ENCODE data around the gene XRN1. TPM values are rescaled to one million over a fixed set of nuclear protein-coding genes. Genes with fewer than 3 reads are reported as not detected.

The XRN1 gene
- total RNA-seq, 1 experiment from 2014 or later = 29.9 TPM

DNA sequence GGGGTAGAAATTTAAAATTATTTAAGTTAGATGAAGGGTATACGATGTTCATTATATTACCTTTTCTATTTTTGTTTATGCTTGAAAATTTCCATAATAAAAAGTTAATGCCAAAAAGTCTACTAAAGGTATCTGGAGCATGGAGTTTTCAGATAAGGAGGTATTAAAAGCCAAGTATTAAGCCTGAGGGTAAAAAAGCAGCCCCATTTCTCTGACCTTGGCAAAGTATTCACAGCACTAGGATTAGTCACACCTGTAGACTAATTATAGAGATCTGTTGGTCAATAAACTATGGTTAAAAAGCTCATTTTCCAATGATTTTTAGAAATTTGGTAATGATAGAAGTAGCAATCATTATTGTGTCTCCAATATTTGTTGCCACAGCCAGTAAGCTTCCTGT lies 23.1 kb downstream of the XRN1 start:
- H3K4me1 ChIP-seq (ENCODE audit: control insufficient read depth, insufficient read depth, low read length) = no peaks in the 10 kb centered on the region
- H3K27me3 ChIP-seq (ENCODE audit: control insufficient read depth, insufficient read depth, low read length) = no peaks in the 10 kb centered on the region
- H3K4me3 ChIP-seq (ENCODE audit: low read depth in 2 of 2, low read length in 2 of 2) = no peak overlapping the region
- in situ Hi-C loops (cut with HindIII; ENCODE audit: low pct_unique_long_range_greater_than_20kb, low sequenced_read_pairs) (no loop called here), intact Hi-C loops (cut with micrococcal nuclease; ENCODE audit: unreplicated experiment) (no loop called here)
- H3K27ac ChIP-seq (ENCODE audit: low read length) = no peak overlapping the region
- BruUV-seq (replicated peaks) = no TSS peak
- TF ChIP-seq POLR2AphosphoS5 (IDR thresholded peaks at IDR 0.05; ENCODE audit: low read depth, low read length) = no peak
- TF ChIP-seq, protein P1, sequence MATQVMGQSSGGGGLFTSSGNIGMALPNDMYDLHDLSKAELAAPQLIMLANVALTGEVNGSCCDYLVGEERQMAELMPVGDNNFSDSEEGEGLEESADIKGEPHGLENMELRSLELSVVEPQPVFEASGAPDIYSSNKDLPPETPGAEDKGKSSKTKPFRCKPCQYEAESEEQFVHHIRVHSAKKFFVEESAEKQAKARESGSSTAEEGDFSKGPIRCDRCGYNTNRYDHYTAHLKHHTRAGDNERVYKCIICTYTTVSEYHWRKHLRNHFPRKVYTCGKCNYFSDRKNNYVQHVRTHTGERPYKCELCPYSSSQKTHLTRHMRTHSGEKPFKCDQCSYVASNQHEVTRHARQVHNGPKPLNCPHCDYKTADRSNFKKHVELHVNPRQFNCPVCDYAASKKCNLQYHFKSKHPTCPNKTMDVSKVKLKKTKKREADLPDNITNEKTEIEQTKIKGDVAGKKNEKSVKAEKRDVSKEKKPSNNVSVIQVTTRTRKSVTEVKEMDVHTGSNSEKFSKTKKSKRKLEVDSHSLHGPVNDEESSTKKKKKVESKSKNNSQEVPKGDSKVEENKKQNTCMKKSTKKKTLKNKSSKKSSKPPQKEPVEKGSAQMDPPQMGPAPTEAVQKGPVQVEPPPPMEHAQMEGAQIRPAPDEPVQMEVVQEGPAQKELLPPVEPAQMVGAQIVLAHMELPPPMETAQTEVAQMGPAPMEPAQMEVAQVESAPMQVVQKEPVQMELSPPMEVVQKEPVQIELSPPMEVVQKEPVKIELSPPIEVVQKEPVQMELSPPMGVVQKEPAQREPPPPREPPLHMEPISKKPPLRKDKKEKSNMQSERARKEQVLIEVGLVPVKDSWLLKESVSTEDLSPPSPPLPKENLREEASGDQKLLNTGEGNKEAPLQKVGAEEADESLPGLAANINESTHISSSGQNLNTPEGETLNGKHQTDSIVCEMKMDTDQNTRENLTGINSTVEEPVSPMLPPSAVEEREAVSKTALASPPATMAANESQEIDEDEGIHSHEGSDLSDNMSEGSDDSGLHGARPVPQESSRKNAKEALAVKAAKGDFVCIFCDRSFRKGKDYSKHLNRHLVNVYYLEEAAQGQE (IDR thresholded peaks at IDR 0.05; ENCODE audit: insufficient read depth in 1 of 2, low read depth in 2 of 2, low read length in 1 of 2) = no peak
- no peak for TF ChIP-seq TCF7L2 (IDR thresholded peaks at IDR 0.05; ENCODE audit: low read depth, low read length)
- TF ChIP-seq SIN3A (IDR thresholded peaks at IDR 0.05; ENCODE audit: borderline replicate concordance, insufficient read depth, low read depth, low read length) = no peak
- TF ChIP-seq, protein P2, sequence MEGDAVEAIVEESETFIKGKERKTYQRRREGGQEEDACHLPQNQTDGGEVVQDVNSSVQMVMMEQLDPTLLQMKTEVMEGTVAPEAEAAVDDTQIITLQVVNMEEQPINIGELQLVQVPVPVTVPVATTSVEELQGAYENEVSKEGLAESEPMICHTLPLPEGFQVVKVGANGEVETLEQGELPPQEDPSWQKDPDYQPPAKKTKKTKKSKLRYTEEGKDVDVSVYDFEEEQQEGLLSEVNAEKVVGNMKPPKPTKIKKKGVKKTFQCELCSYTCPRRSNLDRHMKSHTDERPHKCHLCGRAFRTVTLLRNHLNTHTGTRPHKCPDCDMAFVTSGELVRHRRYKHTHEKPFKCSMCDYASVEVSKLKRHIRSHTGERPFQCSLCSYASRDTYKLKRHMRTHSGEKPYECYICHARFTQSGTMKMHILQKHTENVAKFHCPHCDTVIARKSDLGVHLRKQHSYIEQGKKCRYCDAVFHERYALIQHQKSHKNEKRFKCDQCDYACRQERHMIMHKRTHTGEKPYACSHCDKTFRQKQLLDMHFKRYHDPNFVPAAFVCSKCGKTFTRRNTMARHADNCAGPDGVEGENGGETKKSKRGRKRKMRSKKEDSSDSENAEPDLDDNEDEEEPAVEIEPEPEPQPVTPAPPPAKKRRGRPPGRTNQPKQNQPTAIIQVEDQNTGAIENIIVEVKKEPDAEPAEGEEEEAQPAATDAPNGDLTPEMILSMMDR (IDR thresholded peaks at IDR 0.05) = no peak
- CTCF ChIA-PET = no interaction called here
- POLR2A ChIA-PET = no interaction called here
- DNase-seq (ENCODE audit: low read depth, low spot score) = no peak
- H3K9me3 ChIP-seq (ENCODE audit: control insufficient read depth, insufficient read depth, low read depth, low read length) = no peaks in the 10 kb centered on the region
- peaks cover 9% of the 10 kb centered on the region for H3K36me3 ChIP-seq (ENCODE audit: control insufficient read depth, insufficient read depth, low read length)
- no peak for ATAC-seq

DNA sequence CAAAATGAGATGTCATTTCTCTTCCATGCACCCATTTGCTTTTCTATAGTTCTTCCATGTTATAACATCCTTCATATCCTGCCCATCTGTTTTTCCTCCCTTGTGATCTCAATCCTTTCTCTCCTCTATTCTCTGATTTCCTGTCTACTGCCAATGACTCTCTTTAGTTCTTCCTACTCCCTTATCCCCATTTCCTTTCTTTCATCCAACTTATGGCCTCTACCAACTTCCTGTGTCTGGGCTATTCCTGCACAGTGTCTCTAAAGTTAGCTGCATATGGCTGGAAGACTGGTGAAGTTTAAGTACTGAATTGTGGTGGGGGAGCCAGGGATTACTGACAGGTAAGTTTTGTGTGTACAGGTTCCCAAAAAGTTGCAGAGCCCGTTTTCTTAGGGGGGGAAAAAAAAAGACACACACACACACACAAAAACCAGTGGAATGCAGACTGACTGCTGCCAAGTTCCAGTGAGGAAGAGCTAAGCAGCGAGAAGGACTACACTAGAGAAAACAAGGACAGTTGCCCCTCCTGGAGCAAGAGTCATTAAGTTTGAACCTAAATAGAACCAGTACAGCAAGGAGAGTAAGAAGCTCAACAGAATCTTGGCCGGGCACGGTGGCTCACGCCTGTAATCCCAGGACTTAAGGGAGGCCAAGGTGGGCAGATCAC lies 28.8 kb downstream of the XRN1 start:
- TF ChIP-seq TCF7L2 (IDR thresholded peaks at IDR 0.05; ENCODE audit: low read depth, low read length) (no peak), POLR2AphosphoS5 (IDR thresholded peaks at IDR 0.05; ENCODE audit: low read depth, low read length) (no peak), SIN3A (IDR thresholded peaks at IDR 0.05; ENCODE audit: borderline replicate concordance, insufficient read depth, low read depth, low read length) (no peak)
- TF ChIP-seq, protein P1 (IDR thresholded peaks at IDR 0.05; ENCODE audit: insufficient read depth in 1 of 2, low read depth in 2 of 2, low read length in 1 of 2) = no peak
- TF ChIP-seq, protein P2 (IDR thresholded peaks at IDR 0.05) = no peak
- BruUV-seq (replicated peaks) = no TSS peak
- Histone ChIP-seq H3K27ac (ENCODE audit: low read length) (no peak overlapping the region), H3K9me3 (ENCODE audit: control insufficient read depth, insufficient read depth, low read depth, low read length) (no peaks in the 10 kb centered on the region), H3K4me3 (ENCODE audit: low read depth in 2 of 2, low read length in 2 of 2) (no peak overlapping the region), H3K4me1 (ENCODE audit: control insufficient read depth, insufficient read depth, low read length) (no peaks in the 10 kb centered on the region), H3K27me3 (ENCODE audit: control insufficient read depth, insufficient read depth, low read length) (no peaks in the 10 kb centered on the region), H3K36me3 (ENCODE audit: control insufficient read depth, insufficient read depth, low read length) (peaks cover 18% of the 10 kb centered on the region)
- ChIA-PET CTCF (no interaction called here), POLR2A (no interaction called here)
- ATAC-seq = no peak
- DNase-seq (ENCODE audit: low read depth, low spot score) = no peak
- intact Hi-C loops (cut with micrococcal nuclease; ENCODE audit: unreplicated experiment) (no loop called here), in situ Hi-C loops (cut with HindIII; ENCODE audit: low pct_unique_long_range_greater_than_20kb, low sequenced_read_pairs) (no loop called here)

All from Panc1 (cell line).